Spleen (tissue), 7 donors: Measurements from ENCODE around the gene RFX3.
A peak's percentile ranks its signal among the peaks of the same experiment; 100 is the strongest.

ENCODE experiments used
- CTCF ChIP-seq, 11 experiments: fragments of 200-600 bp in 7 of 11; fragments of 450-650 bp in 4 of 11; sonication (generic) in 4 of 11; IDR thresholded peaks in 8 of 11; conservative IDR thresholded peaks in 3 of 11; 1 replicate in 7 of 11; 2 replicates in 4 of 11; pipeline versions ENCODE4 v1.4.0 to v1.8.0; 2016 to 2021; ENCODE audit warnings: antibody characterized with exemption in 11 of 11, inconsistent platforms in 4 of 11, mild to moderate bottlenecking in 1 of 11
- POLR2AphosphoS5 ChIP-seq, 3 donors: sonication (generic); formaldehyde crosslinking; IDR thresholded peaks; one replicate each; pipeline ENCODE4 v1.5.1; 2017; ENCODE audit warnings: antibody characterized with exemption in 3 of 3
- donor health status: DM: no; HTN: no; CAD: no; lungs with moderate emphysema.
- donor health status: DM: no; HTN: no; CAD: no.
- donor health status: DM: no; HTN: no; CAD: no.

- TF ChIP-seq CTCF (IDR thresholded peaks at IDR 0.05 in 8 of 11, conservative IDR thresholded peaks at IDR 0.05 in 3 of 11) (peak in 2 of 11 experiments; percentile 4 to 10), POLR2AphosphoS5 (IDR thresholded peaks at IDR 0.05) (no peak)
These were observed at the start of gene RFX3 for GRCh38 chr9:3525836-3526164.
